Stimulated activated effector memory CD8-positive, alpha-beta T cell treated with anti-CD3 and anti-CD28 coated beads, Interleukin-12 subunit alpha, Interleukin-12 subunit beta, amount 100 ng/mL, for 72 hours (primary cell): ENCODE results near the gene FGGY.

ENCODE experiments used
- ATAC-seq: fragments of 150-1000 bp; cut with Tn5 transposase; 2 replicates; pipeline ENCODE4 v1.10.0; 2021
- DNase-seq, 2 donors: peaks; one replicate each; pipeline ENCODE4 v3.0.0; 2021 to 2022; ENCODE audit warnings: low spot score in 2 of 2
- H3K27ac Mint-ChIP-seq: one replicate; pipeline ENCODE4 v1.8.0; 2022; ENCODE audit warnings: mild to moderate bottlenecking, mixed read lengths
- H3K36me3 Mint-ChIP-seq: one replicate; pipeline ENCODE4 v1.8.0; 2022; ENCODE audit warnings: mild to moderate bottlenecking, mixed read lengths
- H3K4me1 Mint-ChIP-seq: one replicate; pipeline ENCODE4 v1.8.0; 2022; ENCODE audit warnings: mixed read lengths
- H3K4me3 Mint-ChIP-seq: one replicate; pipeline ENCODE4 v1.8.0; 2022; ENCODE audit warnings: mild to moderate bottlenecking, mixed read lengths
- H3K9me3 Mint-ChIP-seq: one replicate; pipeline ENCODE4 v1.8.0; 2022; ENCODE audit warnings: mixed read lengths

Gene FGGY

GRCh38 chr1:59769736-59770095, 472.8 kb downstream of the FGGY start:
- Mint-ChIP-seq H3K9me3 (no peaks in the 10 kb centered on the region), H3K4me3 (no peak overlapping the region), H3K36me3 (no peaks in the 10 kb centered on the region), H3K27ac (no peak overlapping the region), H3K4me1 (no peaks in the 10 kb centered on the region)
- ATAC-seq (no peak), DNase-seq (no peak)

- H3K36me3 Mint-ChIP-seq: no peaks in the 10 kb centered on the region
- no peak overlapping the region for H3K27ac Mint-ChIP-seq
Observed at GRCh38 chr1:59771361-59771760, 474.5 kb downstream of the FGGY start.

GRCh38 chr1:59775480-59775879, 478.6 kb downstream of the FGGY start:
- DNase-seq (no peak), ATAC-seq (no peak)
- no peak overlapping the region for H3K4me3 Mint-ChIP-seq
- H3K27ac Mint-ChIP-seq: no peak overlapping the region
- no peaks in the 10 kb centered on the region for H3K36me3 Mint-ChIP-seq
- no peaks in the 10 kb centered on the region for H3K4me1 Mint-ChIP-seq
- H3K9me3 Mint-ChIP-seq: no peaks in the 10 kb centered on the region

More at GRCh38 chr1:59771361-59771760, 474.5 kb downstream of the FGGY start:
- Mint-ChIP-seq H3K4me3 (no peak overlapping the region), H3K4me1 (no peaks in the 10 kb centered on the region), H3K9me3 (no peaks in the 10 kb centered on the region)
- DNase-seq (no peak), ATAC-seq (no peak)

GRCh38 chr1:59776960-59777852, 480.3 kb downstream of the FGGY start:
- no peaks in the 10 kb centered on the region for H3K9me3 Mint-ChIP-seq
- no peaks in the 10 kb centered on the region for H3K4me1 Mint-ChIP-seq
- ATAC-seq (no peak), DNase-seq (no peak)
- H3K36me3 Mint-ChIP-seq: no peaks in the 10 kb centered on the region
- H3K27ac Mint-ChIP-seq: no peak overlapping the region
- no peak overlapping the region for H3K4me3 Mint-ChIP-seq

GRCh38 chr1:59779949-59780348, 483.1 kb downstream of the FGGY start:
- H3K27ac Mint-ChIP-seq: no peak overlapping the region
- no peak overlapping the region for H3K4me3 Mint-ChIP-seq
- ATAC-seq: no peak
- no peak for DNase-seq
- H3K4me1 Mint-ChIP-seq: no peaks in the 10 kb centered on the region
- H3K36me3 Mint-ChIP-seq: no peaks in the 10 kb centered on the region
- no peaks in the 10 kb centered on the region for H3K9me3 Mint-ChIP-seq

GRCh38 chr1:59788825-59789224, 491.9 kb downstream of the FGGY start:
- no peaks in the 10 kb centered on the region for H3K36me3 Mint-ChIP-seq
- no peak for DNase-seq
- H3K4me1 Mint-ChIP-seq: no peaks in the 10 kb centered on the region
- H3K27ac Mint-ChIP-seq: no peak overlapping the region
- no peak overlapping the region for H3K4me3 Mint-ChIP-seq
- H3K9me3 Mint-ChIP-seq: peaks cover 24% of the 10 kb centered on the region
- ATAC-seq: no peak

- peaks cover under 1% of the 10 kb centered on the region for H3K9me3 Mint-ChIP-seq
- H3K4me1 Mint-ChIP-seq: no peaks in the 10 kb centered on the region
- no peaks in the 10 kb centered on the region for H3K36me3 Mint-ChIP-seq
- DNase-seq: no peak
- no peak overlapping the region for H3K27ac Mint-ChIP-seq
- H3K4me3 Mint-ChIP-seq: no peak overlapping the region
- no peak for ATAC-seq
Observed at GRCh38 chr1:59798600-59798999, 501.7 kb downstream of the FGGY start.

GRCh38 chr1:59803458-59804038, 506.7 kb downstream of the FGGY start:
- Mint-ChIP-seq H3K36me3 (no peaks in the 10 kb centered on the region), H3K4me1 (no peaks in the 10 kb centered on the region), H3K27ac (no peak overlapping the region), H3K9me3 (no peaks in the 10 kb centered on the region), H3K4me3 (no peak overlapping the region)
- DNase-seq (no peak), ATAC-seq (no peak)

- Mint-ChIP-seq H3K4me3 (no peak overlapping the region), H3K4me1 (no peaks in the 10 kb centered on the region), H3K27ac (no peak overlapping the region), H3K9me3 (no peaks in the 10 kb centered on the region), H3K36me3 (no peaks in the 10 kb centered on the region)
- no peak for ATAC-seq
- no peak for DNase-seq
Observed at GRCh38 chr1:59804301-59804700, 507.4 kb downstream of the FGGY start.

GRCh38 chr1:59805554-59805953, 508.7 kb downstream of the FGGY start:
- Mint-ChIP-seq H3K9me3 (no peaks in the 10 kb centered on the region), H3K36me3 (no peaks in the 10 kb centered on the region), H3K27ac (no peak overlapping the region), H3K4me3 (no peak overlapping the region), H3K4me1 (no peaks in the 10 kb centered on the region)
- ATAC-seq (no peak), DNase-seq (no peak)
